ENCODE data around the gene SRR. TPM values are rescaled to one million over a fixed set of nuclear protein-coding genes. Genes with fewer than 3 reads are reported as not detected.
"Not testable (repeated sequence)": the region's sequence is repeated elsewhere in the genome, so short reads cannot be mapped to it uniquely, and the experiment has no call there.

SRR gene
- total RNA-seq, 1 experiment from 2014 or later = 6.3 TPM

DNA sequence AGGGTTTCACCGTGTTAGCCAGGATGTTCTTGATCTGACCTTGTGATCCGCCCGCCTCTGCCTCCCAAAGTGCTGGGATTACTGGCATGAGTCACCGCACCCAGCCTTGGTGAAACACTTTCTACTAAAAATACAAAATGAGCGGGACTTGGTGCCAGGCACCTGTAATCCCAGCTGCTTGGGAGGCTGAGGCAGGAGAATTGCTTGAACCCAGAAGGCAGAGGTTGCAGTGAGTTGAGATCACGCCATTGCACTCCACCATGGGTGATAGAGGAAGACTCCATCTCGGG is 13.1 kb downstream of the SRR start:
- not testable (repeated sequence) for H3K4me3 ChIP-seq; DNase-seq; H3K36me3 ChIP-seq; H3K9me3 ChIP-seq (replicated peaks); H3K27me3 ChIP-seq; H3K27ac ChIP-seq; H3K4me1 ChIP-seq

DNA sequence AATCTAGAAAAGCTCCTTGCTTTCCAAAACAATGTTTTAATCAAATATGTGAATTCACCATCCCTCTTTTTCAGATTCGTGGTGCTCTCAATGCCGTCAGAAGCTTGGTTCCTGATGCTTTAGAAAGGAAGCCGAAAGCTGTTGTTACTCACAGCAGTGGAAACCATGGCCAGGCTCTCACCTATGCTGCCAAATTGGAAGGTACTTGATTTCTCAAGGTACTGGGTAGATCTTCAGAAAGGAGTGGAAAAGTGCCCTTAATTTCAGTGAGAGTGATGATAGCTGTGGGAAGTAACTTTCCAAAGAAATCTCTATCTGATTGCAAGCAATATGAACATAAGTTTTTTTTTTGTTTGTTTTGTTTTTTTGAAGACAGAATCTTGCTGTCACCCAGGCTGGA is 14.0 kb downstream of the SRR start:
- no peaks in the 10 kb centered on the region for H3K27me3 ChIP-seq
- no peak overlapping the region for H3K27ac ChIP-seq

DNA sequence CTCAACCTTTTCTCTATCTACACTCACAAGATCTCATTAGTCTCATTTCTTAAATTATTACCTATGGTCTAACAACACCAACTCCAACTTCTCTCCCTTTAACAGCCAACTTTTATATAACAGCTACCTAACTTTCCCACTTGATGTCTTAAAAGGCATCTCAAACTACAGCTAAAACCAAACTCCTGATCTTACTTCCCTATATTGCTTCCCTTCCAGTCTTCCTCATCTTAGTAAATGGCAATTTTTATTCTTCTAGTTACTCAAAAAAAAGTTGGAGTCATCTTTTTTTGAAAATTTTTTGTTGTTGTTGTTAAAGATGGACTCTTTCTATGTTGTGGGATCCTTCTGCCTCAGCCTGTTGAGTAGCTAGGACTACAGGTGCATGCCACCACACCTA is 15.3 kb downstream of the SRR start:
- H3K9me3 ChIP-seq (replicated peaks) = no peaks in the 10 kb centered on the region
- DNase-seq = no peak
- H3K36me3 ChIP-seq = peaks cover 19% of the 10 kb centered on the region
- H3K27me3 ChIP-seq = no peaks in the 10 kb centered on the region
- H3K4me3 ChIP-seq = no peak overlapping the region
- no peaks in the 10 kb centered on the region for H3K4me1 ChIP-seq
- no peak overlapping the region for H3K27ac ChIP-seq

More for the DNA sequence above, 14.0 kb downstream of the SRR start:
- H3K36me3 ChIP-seq = peaks cover 7% of the 10 kb centered on the region
- no peaks in the 10 kb centered on the region for H3K9me3 ChIP-seq (replicated peaks)
- no peaks in the 10 kb centered on the region for H3K4me1 ChIP-seq
- no peak for DNase-seq
- H3K4me3 ChIP-seq = no peak overlapping the region

DNA sequence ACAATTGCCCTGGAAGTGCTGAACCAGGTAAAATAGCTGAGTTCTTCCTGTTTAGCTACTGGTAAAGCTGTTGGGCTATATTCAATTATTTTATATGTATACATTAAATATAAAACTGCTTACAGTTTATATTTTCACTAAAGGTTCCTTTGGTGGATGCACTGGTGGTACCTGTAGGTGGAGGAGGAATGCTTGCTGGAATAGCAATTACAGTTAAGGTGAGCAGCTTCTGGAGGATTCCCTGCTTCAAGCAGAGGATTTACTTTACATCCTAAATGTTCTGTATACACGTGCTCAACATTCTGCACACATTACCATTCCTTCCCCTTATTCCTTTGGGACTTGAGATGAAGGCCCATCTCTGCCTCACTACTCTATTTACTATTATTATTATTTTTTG is 17.6 kb downstream of the SRR start:
- Histone ChIP-seq H3K27me3 (no peaks in the 10 kb centered on the region), H3K9me3 (replicated peaks) (no peaks in the 10 kb centered on the region), H3K4me1 (no peaks in the 10 kb centered on the region), H3K27ac (no peak overlapping the region), H3K4me3 (no peak overlapping the region), H3K36me3 (peaks cover 42% of the 10 kb centered on the region)
- DNase-seq = no peak

DNA sequence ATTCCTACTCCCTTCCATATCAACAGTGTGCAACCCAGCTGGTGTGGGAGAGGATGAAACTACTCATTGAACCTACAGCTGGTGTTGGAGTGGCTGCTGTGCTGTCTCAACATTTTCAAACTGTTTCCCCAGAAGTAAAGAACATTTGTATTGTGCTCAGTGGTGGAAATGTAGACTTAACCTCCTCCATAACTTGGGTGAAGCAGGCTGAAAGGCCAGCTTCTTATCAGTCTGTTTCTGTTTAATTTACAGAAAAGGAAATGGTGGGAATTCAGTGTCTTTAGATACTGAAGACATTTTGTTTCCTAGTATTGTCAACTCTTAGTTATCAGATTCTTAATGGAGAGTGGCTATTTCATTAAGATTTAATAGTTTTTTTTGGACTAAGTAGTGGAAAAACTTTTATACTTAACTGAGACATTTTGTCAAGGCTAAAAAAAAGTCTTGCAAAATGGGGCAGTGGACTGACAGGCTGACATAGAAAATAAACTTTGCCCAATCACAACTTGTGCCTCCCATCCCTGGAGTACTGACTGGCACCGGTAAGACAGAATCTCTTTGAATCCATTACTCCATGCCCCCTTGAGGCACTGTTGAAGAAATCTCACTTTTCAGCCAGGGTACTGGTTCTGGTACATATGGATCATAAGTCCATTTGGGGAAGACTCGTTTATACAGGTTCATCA is 20.0 kb downstream of the SRR start:
- no peaks in the 10 kb centered on the region for H3K9me3 ChIP-seq (replicated peaks)
- no peak for DNase-seq
- H3K36me3 ChIP-seq = peaks cover 52% of the 10 kb centered on the region

DNA sequence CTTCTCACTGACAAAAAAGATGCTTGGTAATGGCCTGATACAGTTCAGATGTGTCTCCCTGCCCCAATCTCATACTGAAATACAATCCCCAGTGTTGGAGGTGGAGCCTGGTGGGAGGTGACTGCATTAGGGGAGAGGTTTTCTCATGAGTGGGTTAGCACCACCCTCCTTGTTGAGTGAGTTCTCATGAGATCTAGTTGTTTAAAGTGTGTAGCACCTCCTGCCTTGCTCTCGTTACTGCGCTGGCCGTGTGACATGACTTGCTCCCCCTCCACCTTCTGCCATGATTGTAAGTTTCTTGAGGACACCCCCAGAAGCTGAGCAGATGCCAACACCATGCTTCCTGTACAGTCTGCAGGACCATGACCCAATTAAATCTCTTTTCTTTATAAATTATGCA is 27.6 kb downstream of the SRR start:
- H3K36me3 ChIP-seq = peaks cover 65% of the 10 kb centered on the region
- H3K27me3 ChIP-seq = no peaks in the 10 kb centered on the region
- no peak for DNase-seq
- H3K9me3 ChIP-seq (replicated peaks) = no peaks in the 10 kb centered on the region
- H3K4me1 ChIP-seq = no peaks in the 10 kb centered on the region
- no peak overlapping the region for H3K27ac ChIP-seq
- no peak overlapping the region for H3K4me3 ChIP-seq

More for the DNA sequence above, 20.0 kb downstream of the SRR start:
- Histone ChIP-seq H3K27me3 (no peaks in the 10 kb centered on the region), H3K4me3 (no peak overlapping the region), H3K4me1 (no peaks in the 10 kb centered on the region), H3K27ac (no peak overlapping the region)

DNA sequence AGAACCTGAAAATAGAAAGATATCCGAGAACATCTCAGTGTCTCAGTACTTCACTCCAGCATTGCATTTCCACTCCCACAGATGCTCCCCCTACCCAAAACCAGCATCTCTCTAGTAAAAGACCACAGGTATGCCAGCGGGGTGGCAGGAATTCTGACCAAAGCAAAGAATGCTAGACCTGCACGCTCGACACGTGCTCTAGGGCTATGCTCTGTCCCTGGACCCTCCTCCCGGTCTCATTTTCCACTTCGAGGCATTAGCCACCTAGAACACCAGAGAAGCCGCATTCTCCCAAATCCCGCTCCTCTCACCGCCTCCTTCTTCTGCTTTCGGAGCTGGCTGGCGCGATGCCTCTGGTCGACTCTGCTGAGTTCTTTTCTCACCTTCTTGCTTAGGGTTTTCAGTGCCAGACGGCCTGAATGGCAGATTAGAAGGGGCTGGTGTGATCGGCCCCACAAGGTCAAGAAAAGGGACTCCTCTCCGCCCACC is 32.0 kb downstream of the SRR start:
- Histone ChIP-seq H3K9me3 (replicated peaks) (no peaks in the 10 kb centered on the region), H3K27me3 (no peaks in the 10 kb centered on the region), H3K4me3 (peak overlapping the region; percentile 83), H3K4me1 (no peaks in the 10 kb centered on the region), H3K27ac (peak overlapping the region; percentile 68), H3K36me3 (peaks cover 42% of the 10 kb centered on the region)
- DNase-seq = no peak

DNA sequence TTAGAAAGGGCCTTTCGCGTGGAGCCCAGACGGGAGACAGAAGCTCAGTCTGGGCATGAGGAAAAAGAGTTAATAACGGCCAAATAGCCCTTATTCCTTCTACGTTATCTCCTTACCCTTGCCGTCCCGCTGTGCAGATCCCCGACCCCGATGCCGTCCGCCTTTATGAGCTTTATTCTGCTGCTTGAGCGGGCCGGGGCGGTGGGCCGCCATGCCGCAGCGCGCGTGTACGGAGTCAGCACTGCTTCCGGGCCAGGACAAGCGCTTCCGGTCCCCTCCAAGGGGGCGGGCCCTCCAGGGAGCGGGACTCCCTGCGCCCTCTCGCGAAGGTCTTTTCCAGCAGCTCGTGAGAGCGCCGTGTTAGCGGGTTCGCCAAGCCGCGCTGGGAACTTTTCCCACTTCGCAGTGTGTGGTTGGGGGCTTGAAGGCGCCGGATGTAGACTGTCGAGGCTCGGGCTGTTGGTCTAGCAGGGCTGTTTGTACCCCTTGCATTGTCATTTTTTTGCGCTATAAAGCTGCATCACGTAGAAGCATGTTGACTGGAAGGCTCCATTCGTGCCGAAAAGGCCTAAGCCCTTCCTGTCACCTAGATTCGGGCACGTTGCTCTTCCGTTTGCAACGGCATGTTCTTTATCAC is 32.6 kb downstream of the SRR start, which contains the start of gene TSR1:
TSR1 (minus strand) TSS at position 243 of the 637 bp plus-strand sequence; CDS start at position 213, 30 bp downstream.
- Histone ChIP-seq H3K27ac (peak within 1 kb of the TSS; percentile 68), H3K4me3 (peak within 1 kb of the TSS; percentile 83), H3K4me1 (no peaks in the 10 kb centered on the region), H3K36me3 (peaks cover 37% of the 10 kb centered on the region), H3K27me3 (no peaks in the 10 kb centered on the region), H3K9me3 (replicated peaks) (no peaks in the 10 kb centered on the region)
- DNase-seq = peak; percentile 85 to 88

DNA sequence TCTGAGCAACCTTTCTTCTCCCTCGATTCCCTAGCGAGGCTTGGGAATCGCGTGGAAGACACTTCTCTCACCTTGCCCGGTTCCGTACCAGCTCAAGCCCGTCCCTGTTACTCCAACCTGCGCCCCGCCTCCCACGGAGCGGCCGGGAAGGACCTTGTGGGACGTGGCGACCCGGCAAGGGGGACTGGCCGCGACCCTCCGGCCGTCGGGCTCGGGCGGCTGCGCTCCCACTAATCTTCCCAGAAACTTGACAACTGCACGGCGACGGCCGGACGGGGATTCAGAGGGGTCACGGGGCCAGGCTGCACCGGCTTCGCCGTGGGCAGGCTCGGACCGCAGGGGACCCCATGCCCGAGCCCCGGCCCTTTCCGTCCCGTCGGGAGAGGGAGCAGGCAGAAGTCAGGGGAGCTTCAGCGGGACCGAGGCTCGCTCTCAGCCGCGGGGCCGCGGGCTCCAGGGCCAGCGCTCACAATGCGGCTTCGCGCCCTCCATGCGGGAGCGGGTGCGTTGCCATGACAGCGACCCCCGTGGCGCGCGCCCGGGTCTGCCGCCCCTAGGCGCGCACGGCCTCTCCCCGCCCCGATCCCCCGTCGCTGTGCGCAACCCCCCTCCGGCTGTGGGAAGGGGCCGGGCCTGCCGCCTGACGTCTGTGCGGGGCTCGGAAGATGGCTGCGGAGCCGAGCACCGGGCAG is 33.2 kb downstream of the SRR start, which contains the start of gene SGSM2:
SGSM2 (plus strand) TSS at position 650 of the 692 bp plus-strand sequence. CDS start 188 bp downstream, outside the sequence.
- Histone ChIP-seq H3K9me3 (replicated peaks) (no peaks in the 10 kb centered on the region), H3K36me3 (peaks cover 30% of the 10 kb centered on the region), H3K27ac (peak within 1 kb of the TSS; percentile 68; the same call in 1 of the 2 replicates), H3K4me3 (peak within 1 kb of the TSS; percentile 83), H3K27me3 (no peaks in the 10 kb centered on the region), H3K4me1 (no peaks in the 10 kb centered on the region)
- peak; percentile 55 to 56 for DNase-seq

DNA sequence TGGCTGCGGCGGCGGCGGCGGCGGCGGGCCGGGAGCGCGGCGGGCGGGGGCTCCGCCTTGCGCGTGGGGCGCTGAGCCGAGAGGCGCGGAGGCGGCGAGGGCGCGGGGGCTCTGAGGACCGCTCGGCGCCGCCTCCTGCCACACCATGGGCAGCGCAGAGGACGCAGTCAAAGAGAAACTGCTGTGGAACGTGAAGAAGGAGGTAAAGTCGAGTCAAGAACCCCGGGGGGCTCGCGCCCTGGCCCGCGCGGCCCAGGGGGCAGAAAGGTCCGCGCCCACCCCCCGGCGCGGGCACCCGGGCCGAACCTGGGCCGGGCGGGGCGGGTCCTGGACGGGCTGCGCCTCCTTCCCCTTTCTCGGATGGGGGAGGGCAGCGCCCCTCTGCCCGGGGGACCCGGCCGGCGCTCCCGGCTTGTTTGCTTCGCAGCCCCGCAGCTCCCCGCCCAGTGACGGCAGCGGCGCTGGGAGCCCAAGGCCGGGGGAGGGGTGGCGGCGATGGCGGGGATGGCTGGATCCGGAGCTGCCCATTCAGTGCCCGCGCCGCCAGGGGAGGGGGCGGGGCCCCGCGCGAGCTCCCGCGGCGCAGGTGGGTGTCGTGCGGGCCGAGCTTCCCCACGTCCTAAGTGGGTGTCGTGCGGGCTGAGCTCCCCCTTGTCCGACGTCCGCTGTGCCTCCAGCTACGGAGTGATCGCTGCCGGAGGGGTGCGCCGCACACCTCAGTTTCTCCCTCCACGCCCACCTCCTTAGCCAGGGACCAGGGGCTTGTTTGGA is 34.0 kb downstream of the SRR start:
- H3K4me3 ChIP-seq = peak overlapping the region; percentile 83
- no peak overlapping the region for H3K27ac ChIP-seq
- peak; percentile 35 to 45 for DNase-seq
- no peaks in the 10 kb centered on the region for H3K27me3 ChIP-seq
- peaks cover 24% of the 10 kb centered on the region for H3K36me3 ChIP-seq
- no peaks in the 10 kb centered on the region for H3K4me1 ChIP-seq
- H3K9me3 ChIP-seq (replicated peaks) = no peaks in the 10 kb centered on the region

DNA sequence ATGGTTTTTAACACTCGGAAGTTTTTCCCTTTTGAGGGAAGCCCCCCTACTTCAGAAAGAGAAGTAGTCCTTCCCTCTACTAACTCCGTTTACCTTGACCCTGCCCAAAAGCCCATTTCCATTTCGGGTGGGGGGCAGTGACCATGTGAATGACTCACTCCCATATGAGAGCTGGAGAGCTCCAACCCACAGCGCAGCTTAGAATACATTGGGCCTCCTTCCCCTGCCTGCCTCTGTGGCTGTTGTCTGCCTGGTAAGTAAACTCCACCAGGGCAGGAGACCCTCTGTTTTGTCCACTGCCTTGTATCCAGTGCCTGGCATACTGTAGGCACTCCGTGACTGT is 34.5 kb downstream of the SRR start:
- Histone ChIP-seq H3K4me3 (peak overlapping the region; percentile 83), H3K27ac (no peak overlapping the region), H3K9me3 (replicated peaks) (no peaks in the 10 kb centered on the region), H3K36me3 (peaks cover 19% of the 10 kb centered on the region), H3K4me1 (no peaks in the 10 kb centered on the region), H3K27me3 (no peaks in the 10 kb centered on the region)
- DNase-seq = no peak

DNA sequence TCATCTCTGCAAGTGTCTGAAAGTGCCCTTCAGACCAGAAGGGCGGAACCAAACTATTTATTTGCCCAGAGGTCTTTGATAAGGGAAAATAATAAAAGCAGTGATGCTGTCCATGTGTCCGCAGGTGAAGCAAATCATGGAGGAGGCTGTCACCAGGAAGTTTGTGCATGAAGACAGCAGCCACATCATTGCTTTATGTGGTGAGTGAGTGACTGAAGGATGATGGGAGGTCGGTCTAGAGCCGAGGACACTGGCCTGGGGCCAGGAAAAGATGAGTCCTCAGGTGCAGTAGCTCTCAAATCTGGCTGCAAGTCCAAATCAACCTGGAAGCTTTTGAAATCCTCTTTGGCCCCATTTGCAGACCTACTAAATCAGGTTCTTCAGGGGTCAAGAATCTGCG is 39.7 kb downstream of the SRR start:
- H3K9me3 ChIP-seq (replicated peaks) = no peaks in the 10 kb centered on the region
- H3K4me1 ChIP-seq = peaks cover 4% of the 10 kb centered on the region; the same call in 1 of the 2 replicates
- no peak for DNase-seq
- no peaks in the 10 kb centered on the region for H3K27me3 ChIP-seq
- no peak overlapping the region for H3K4me3 ChIP-seq
- H3K36me3 ChIP-seq = no peaks in the 10 kb centered on the region
- H3K27ac ChIP-seq = no peak overlapping the region

DNA sequence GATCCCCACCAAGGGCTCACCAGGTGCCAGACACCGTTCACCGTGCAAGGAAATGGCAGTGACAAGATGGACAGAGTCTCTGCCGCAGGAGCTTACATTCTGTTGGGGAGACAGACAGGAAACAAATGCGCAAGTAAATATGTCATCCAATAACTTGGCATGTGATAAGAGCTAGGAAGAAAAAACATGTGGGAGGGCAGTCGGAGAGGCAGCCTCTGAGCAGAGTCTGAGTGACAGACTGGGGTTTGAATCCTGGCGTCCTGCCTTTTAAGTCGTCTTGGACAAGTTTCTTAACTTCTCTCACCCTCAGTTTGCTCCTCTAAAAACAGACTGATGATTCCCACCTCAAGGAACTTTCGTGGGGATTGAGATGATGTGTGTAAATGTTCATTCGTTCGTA is 40.8 kb downstream of the SRR start:
- peaks cover 4% of the 10 kb centered on the region; the same call in 1 of the 2 replicates for H3K4me1 ChIP-seq
- H3K27ac ChIP-seq = no peak overlapping the region
- no peak for DNase-seq
- no peak overlapping the region for H3K4me3 ChIP-seq
- no peaks in the 10 kb centered on the region for H3K9me3 ChIP-seq (replicated peaks)
- H3K27me3 ChIP-seq = no peaks in the 10 kb centered on the region
- no peaks in the 10 kb centered on the region for H3K36me3 ChIP-seq

DNA sequence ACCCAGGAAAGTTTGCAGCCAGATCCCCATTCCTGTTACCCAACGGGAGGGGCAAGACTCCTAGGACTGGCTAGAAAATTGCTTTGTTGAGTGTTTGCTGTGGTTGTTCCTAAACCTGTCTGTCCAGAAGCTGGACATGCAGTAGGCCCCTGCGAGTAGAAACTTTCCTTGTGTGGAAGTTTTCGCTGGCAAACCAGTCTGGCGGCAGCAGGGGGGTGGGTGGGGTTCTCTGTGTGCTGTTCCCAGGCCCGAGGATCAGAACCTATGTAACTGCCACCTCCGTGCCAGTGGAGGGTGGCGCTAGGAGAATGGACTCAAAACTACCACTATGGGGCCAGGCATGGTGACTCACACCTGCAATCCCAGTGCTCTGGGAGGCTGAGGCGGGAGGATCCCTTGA is 42.7 kb downstream of the SRR start:
- Histone ChIP-seq H3K36me3 (no peaks in the 10 kb centered on the region), H3K9me3 (replicated peaks) (no peaks in the 10 kb centered on the region), H3K4me1 (peaks cover 4% of the 10 kb centered on the region; the same call in 1 of the 2 replicates), H3K4me3 (no peak overlapping the region), H3K27me3 (no peaks in the 10 kb centered on the region), H3K27ac (no peak overlapping the region)
- no peak for DNase-seq

Measured in SJCRH30 (cell line).